HepG2 (cell line): ENCODE measurements around the gene CHKA. TPM values are rescaled to one million over a fixed set of nuclear protein-coding genes. Genes with fewer than 3 reads are reported as not detected.

Source experiments
- ATAC-seq: fragments of 200-7000 bp; cut with Tn5 transposase; 3 replicates; pipeline ENCODE4 v1.9.1; 2020; ENCODE audit warnings: mild to moderate bottlenecking, moderate library complexity
- BruUV-seq: library from RNA; stranded (reverse); fragments of 400-500 nt; replicated peaks from 2 replicates; lab custom pipeline; 2021; lab: Mats Ljungman, UMichigan
- CTCF ChIA-PET: fragments of 300-600 bp; formaldehyde crosslinking; extraction: SDS; loops from one replicate; lab custom pipeline; 2021; ENCODE audit warnings: low total read pairs, inconsistent platforms, low intra/inter-chr PET ratio; lab: Yijun Ruan, JAX
- POLR2A ChIA-PET: fragments of 350-600 bp; sonication (Branson Sonifier 250); formaldehyde crosslinking; loops from one replicate; lab custom pipeline; 2020; ENCODE audit warnings: antibody characterized with exemption, inconsistent platforms; lab: Yijun Ruan, JAX
- DNase-seq: peaks from one replicate; pipeline ENCODE4 v3.0.0-alpha.2; 2015; ENCODE audit warnings: low spot score
- FAIRE-seq: peaks from 3 replicates; lab custom pipeline; 2011; peaks lifted over from hg19 to GRCh38; lab: Jason Lieb, UNC
- H2AFZ ChIP-seq: one replicate; pipeline ENCODE4 v1.6.1; 2011; ENCODE audit warnings: low read length, inconsistent platforms
- H3K27ac ChIP-seq: fragments of 300-600 bp; 3 replicates; pipeline ENCODE4 v1.8.0; 2011; ENCODE audit warnings: mixed run types, mild to moderate bottlenecking, mixed read lengths, low read length, inconsistent platforms; ENCODE audit not compliant: insufficient read depth; ENCODE audit errors: extremely low read length
- H3K27me3 ChIP-seq, 2 experiments: fragments of 200-600 bp in 1 of 2; 2 replicates in 1 of 2; 3 replicates in 1 of 2; pipeline versions ENCODE4 v1.6.0 to v1.8.0; 2011; ENCODE audit warnings: low read length in 2 of 2, mild to moderate bottlenecking in 2 of 2, moderate library complexity in 2 of 2, inconsistent platforms in 1 of 2; ENCODE audit not compliant: insufficient read depth in 2 of 2, control insufficient read depth in 1 of 2
- H3K36me3 ChIP-seq, 2 experiments: fragments of 200-600 bp in 1 of 2; replicated peaks in 1 of 2; 2 replicates in 1 of 2; 3 replicates in 1 of 2; pipeline versions ENCODE4 v1.5.1 to v1.8.0; 2011; ENCODE audit warnings: low read length in 2 of 2, inconsistent platforms in 1 of 2; ENCODE audit not compliant: insufficient read depth in 2 of 2, control insufficient read depth in 1 of 2
- H3K4me1 ChIP-seq: 2 replicates; pipeline ENCODE4 v1.5.1; 2012; ENCODE audit warnings: low read length, inconsistent platforms; ENCODE audit not compliant: insufficient read depth
- H3K4me2 ChIP-seq: 2 replicates; pipeline ENCODE4 v1.6.0; 2011; ENCODE audit warnings: low read depth, low read length, inconsistent platforms
- H3K4me3 ChIP-seq, 3 experiments: fragments of 200-600 bp in 1 of 3; sonication (generic), shearing (Covaris generic) in 1 of 3; replicated peaks in 1 of 3; 2 replicates each; pipeline ENCODE4 v1.5.1; 2011 to 2016; ENCODE audit warnings: low read length in 3 of 3, inconsistent platforms in 2 of 3, low read depth in 2 of 3, mild to moderate bottlenecking in 2 of 3, control low read depth in 1 of 3, mixed read lengths in 1 of 3; ENCODE audit not compliant: insufficient read depth in 1 of 3
- H3K79me2 ChIP-seq: one replicate; pipeline ENCODE4 v1.6.1; 2011; ENCODE audit warnings: low read length, inconsistent platforms; ENCODE audit not compliant: insufficient read depth
- H3K9ac ChIP-seq: 2 replicates; pipeline ENCODE4 v1.6.0; 2011; ENCODE audit warnings: mild to moderate bottlenecking, low read depth, low read length, inconsistent platforms; ENCODE audit not compliant: insufficient read depth
- H3K9me3 ChIP-seq: 2 replicates; pipeline ENCODE4 v1.5.1; 2012; ENCODE audit warnings: mild to moderate bottlenecking, low read length
- H4K20me1 ChIP-seq: 2 replicates; pipeline ENCODE4 v1.6.0; 2011; ENCODE audit warnings: inconsistent platforms, mild to moderate bottlenecking, low read length, moderate library complexity; ENCODE audit not compliant: insufficient read depth
- CCAR2 ChIP-seq: fragments of 200-400 bp; formaldehyde crosslinking; optimal IDR thresholded peaks from 2 replicates; pipeline ENCODE3; 2018; ENCODE audit warnings: low read depth, mild to moderate bottlenecking, low read length, moderate library complexity
- FOXK2 ChIP-seq: fragments of 450-650 bp; IDR thresholded peaks from 2 replicates; pipeline ENCODE4 v1.6.1; 2016
- HDAC6 ChIP-seq: fragments of 200-600 bp; sonication (generic); IDR thresholded peaks from 2 replicates; pipeline ENCODE4 v1.7.0; 2017; ENCODE audit warnings: mild to moderate bottlenecking, antibody characterized with exemption, low read length, low read depth
- RBM22 ChIP-seq: fragments of 200-400 bp; formaldehyde crosslinking; optimal IDR thresholded peaks from 2 replicates; pipeline ENCODE3; 2017; ENCODE audit warnings: mild to moderate bottlenecking, low read length, moderate library complexity
- SALL1 ChIP-seq: sonication (generic); formaldehyde crosslinking; IDR thresholded peaks from 2 replicates; pipeline ENCODE4 v1.8.0; 2022; ENCODE audit warnings: mild to moderate bottlenecking, missing genetic modification reagents
- ZBTB33 ChIP-seq: sonication (generic); formaldehyde crosslinking; IDR thresholded peaks from 2 replicates; pipeline ENCODE4 v1.4.0; 2020; ENCODE audit warnings: missing genetic modification reagents
- ZBTB7B ChIP-seq: sonication (generic); formaldehyde crosslinking; IDR thresholded peaks from 2 replicates; pipeline ENCODE4 v1.4.0; 2020; ENCODE audit warnings: missing genetic modification reagents
- ZNF224 ChIP-seq: sonication (generic); formaldehyde crosslinking; IDR thresholded peaks from 2 replicates; pipeline ENCODE4 v1.5.0; 2020; ENCODE audit warnings: mild to moderate bottlenecking, missing genetic modification reagents
- ZNF678 ChIP-seq: sonication (generic); formaldehyde crosslinking; IDR thresholded peaks from 2 replicates; pipeline ENCODE4 v1.4.0; 2020; ENCODE audit warnings: mild to moderate bottlenecking, missing genetic modification reagents
- WGBS: methylation state at CpG from one replicate; pipeline ENCODE4 v1.1.6; 2017; ENCODE audit warnings: low lambda C conversion rate; 5-methylcytosine and 5-hydroxymethylcytosine counted together
- in situ Hi-C: cut with HindIII; loops from 2 replicates; pipeline ENCODE4 v1.10.0; 2017; ENCODE audit warnings: low pct_unique_long_range_greater_than_20kb; ENCODE audit not compliant: extremely low pct_ligation_motif_present
- intact Hi-C: fragments of 100-400 bp; cut with micrococcal nuclease; formaldehyde crosslinking; loops from one replicate; pipeline ENCODE4 v1.10.0; 2022; ENCODE audit not compliant: unreplicated experiment
- polyA plus RNA-seq, 8 experiments: library from polyadenylated mRNA; depleted of rRNA in 3 of 8; stranded (reverse) in 7 of 8; unstranded in 1 of 8; fragments of >200 nt; fragmentation: Illumina TruSeq in 4 of 8; extraction: Trizol in 4 of 8; gene quantifications; 2 replicates each; pipeline versions ENCODE4 v1.2.1 to v1.2.3, GENCODE V29; 2011 to 2016; ENCODE audit warnings: low read depth in 4 of 8, missing spikeins in 1 of 8, mixed read lengths in 1 of 8; ENCODE audit not compliant: insufficient read depth in 1 of 8
- total RNA-seq, 5 experiments: library from RNA; depleted of rRNA; stranded (reverse); fragments of >200 nt; fragmentation: Illumina TruSeq; extraction: Trizol; gene quantifications; 2 replicates each; pipeline ENCODE4 v1.2.3, GENCODE V29; 2016; ENCODE audit warnings: low read depth in 1 of 5

CHKA gene
- total and polyA plus RNA-seq, 2 of the 13 experiments (the other 11 are each of a cell fraction or from before 2014, with no cell fraction given), result 71.6 to 92.7 TPM

- no peaks in the 10 kb centered on the region for H3K9me3 ChIP-seq
- FAIRE-seq, result no peak
- no peak overlapping the region for H3K27ac ChIP-seq
- ChIA-PET CTCF (no interaction called here), POLR2A (no interaction called here)
- in situ Hi-C loops (no loop called here), intact Hi-C loops (no loop called here)
- no TSS peak for BruUV-seq
- H3K9ac ChIP-seq, result no peak overlapping the region
- H3K4me1 ChIP-seq, result peaks cover 38% of the 10 kb centered on the region
- no peak overlapping the region for H3K4me3 ChIP-seq
- TF ChIP-seq ZBTB7B, result no peak
- TF ChIP-seq CCAR2, result no peak
- TF ChIP-seq ZNF224 (CRISPR knock-in tag), result no peak
- no peak for TF ChIP-seq FOXK2
- TF ChIP-seq ZBTB33, result peak; percentile 59; the same call in 1 of the 2 replicates
- TF ChIP-seq SALL1 (CRISPR knock-in tag), result no peak
- TF ChIP-seq ZNF678 (CRISPR knock-in tag), result no peak
- TF ChIP-seq RBM22, result peak; percentile 65
- no peak for TF ChIP-seq HDAC6
- no peaks in the 10 kb centered on the region for H3K27me3 ChIP-seq
- ATAC-seq, result no peak
- 94% methylated on average over 6 of the region's 6 CpGs for WGBS
- DNase-seq, result no peak
- H3K36me3 ChIP-seq, result peaks cover 8 to 52% of the 10 kb centered on the region in 2 experiments
- no peak overlapping the region for H3K4me2 ChIP-seq
- no peak overlapping the region for H2AFZ ChIP-seq
- peaks cover 14% of the 10 kb centered on the region for H4K20me1 ChIP-seq
- H3K79me2 ChIP-seq, result peaks cover 95% of the 10 kb centered on the region
Observed at GRCh38 chr11:68090706-68091105, 30.5 kb downstream of the CHKA start.
